NCI-H1436 (cell line): Measurements from ENCODE around the gene IGFL2.
"Not testable (repeated sequence)": the region's sequence is repeated elsewhere in the genome, so short reads cannot be mapped to it uniquely, and the experiment has no call there.

Experiments
- DNase-seq: peaks from one replicate; lab custom pipeline; 2025; lab: John Stamatoyannopoulos, UW

The IGFL2 gene

GRCh38 chr19:46189971-46190888 lies 42.2 kb downstream of the IGFL2 start:
- DNase-seq, result no peak

GRCh38 chr19:46191356-46191755 lies 43.3 kb downstream of the IGFL2 start:
- no peak for DNase-seq

GRCh38 chr19:46191972-46192371 lies 43.9 kb downstream of the IGFL2 start:
- DNase-seq, result no peak

- not testable (repeated sequence) for DNase-seq
These were observed 44.6 kb downstream of the IGFL2 start for GRCh38 chr19:46192626-46192991.

GRCh38 chr19:46192992-46193650 lies 45.1 kb downstream of the IGFL2 start:
- DNase-seq, result no peak

- DNase-seq, result no peak
These were observed 45.6 kb downstream of the IGFL2 start for GRCh38 chr19:46193678-46194077.

GRCh38 chr19:46195104-46195503 lies 47.1 kb downstream of the IGFL2 start:
- no peak for DNase-seq

GRCh38 chr19:46195919-46196318 lies 47.9 kb downstream of the IGFL2 start:
- DNase-seq, result not testable (repeated sequence)

GRCh38 chr19:46196410-46197124 lies 48.5 kb downstream of the IGFL2 start:
- no peak for DNase-seq

GRCh38 chr19:46197314-46198070 lies 49.5 kb downstream of the IGFL2 start:
- no peak for DNase-seq

GRCh38 chr19:46198756-46199155 lies 50.7 kb downstream of the IGFL2 start:
- DNase-seq, result no peak

GRCh38 chr19:46201454-46202310 lies 53.6 kb downstream of the IGFL2 start:
- no peak for DNase-seq

- no peak for DNase-seq
These were observed 54.4 kb downstream of the IGFL2 start for GRCh38 chr19:46202426-46202825.

- no peak for DNase-seq
These were observed 55.1 kb downstream of the IGFL2 start for GRCh38 chr19:46202872-46203860.

- no peak for DNase-seq
These were observed 56.0 kb downstream of the IGFL2 start for GRCh38 chr19:46204008-46204407.

- no peak for DNase-seq
These were observed 57.3 kb downstream of the IGFL2 start for GRCh38 chr19:46205183-46205984.

- no peak for DNase-seq
These were observed 58.1 kb downstream of the IGFL2 start for GRCh38 chr19:46206176-46206575.

GRCh38 chr19:46206682-46207081 lies 58.6 kb downstream of the IGFL2 start:
- no peak for DNase-seq

- DNase-seq, result not testable (repeated sequence)
These were observed 59.8 kb downstream of the IGFL2 start for GRCh38 chr19:46207858-46208257.
